Measurements from ENCODE around the gene LMX1A. TPM values are rescaled to one million over a fixed set of nuclear protein-coding genes. Genes with fewer than 3 reads are reported as not detected.

Gene LMX1A
- total and polyA plus RNA-seq, 2 experiments from 2014 or later: not detected

DNA sequence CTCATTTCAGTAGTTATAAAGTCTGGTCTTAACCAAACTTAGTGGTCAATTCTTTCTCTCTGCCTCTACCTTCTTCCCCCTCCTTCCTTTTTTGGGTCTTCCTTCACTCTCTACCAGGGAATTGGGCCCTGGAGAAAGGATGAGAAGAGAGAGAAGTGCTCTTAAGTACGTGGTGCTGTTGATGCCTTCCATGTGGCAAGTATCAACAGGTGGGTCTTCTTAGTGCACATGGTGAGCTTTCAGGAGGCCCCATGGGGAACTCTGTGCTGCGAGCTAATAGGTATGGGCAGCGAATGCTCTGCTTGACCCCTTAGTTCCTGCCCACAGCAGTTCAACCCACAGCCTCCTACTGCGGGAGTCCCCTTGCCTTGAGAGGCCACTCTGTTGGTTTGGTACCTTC, 39.4 kb upstream of the LMX1A start:
- no peak overlapping the region for H3K27ac Mint-ChIP-seq
- Histone ChIP-seq H3K36me3 (ENCODE audit: insufficient read depth) (no peaks in the 10 kb centered on the region), H3K27ac (ENCODE audit: low read depth) (no peak overlapping the region), H3K9me2 (ENCODE audit: insufficient read depth) (no peaks in the 10 kb centered on the region), H4K20me1 (replicated peaks; ENCODE audit: insufficient read depth) (no peaks in the 10 kb centered on the region), H3K4me3 (no peak overlapping the region), H2AFZ (no peak overlapping the region), H3K4me2 (no peak overlapping the region), H3F3A (replicated peaks; ENCODE audit: low read depth) (no peaks in the 10 kb centered on the region), H3K79me2 (replicated peaks; ENCODE audit: insufficient read depth) (no peaks in the 10 kb centered on the region), H3K27me3 (ENCODE audit: insufficient read depth) (no peaks in the 10 kb centered on the region), H3K4me1 (ENCODE audit: insufficient read depth) (0 out of 2 replicates have a peak, but pooled peaks cover 3% of the 10 kb centered on the region)
- H3K9me3 Mint-ChIP-seq: no peaks in the 10 kb centered on the region
- H3K27me3 Mint-ChIP-seq (ENCODE audit: insufficient read depth, low read depth, poor library complexity): peaks cover 6% of the 10 kb centered on the region
- no peak for TF ChIP-seq JUNB (IDR thresholded peaks at IDR 0.05; ENCODE audit: unreplicated experiment)
- TF ChIP-seq, protein P1, sequence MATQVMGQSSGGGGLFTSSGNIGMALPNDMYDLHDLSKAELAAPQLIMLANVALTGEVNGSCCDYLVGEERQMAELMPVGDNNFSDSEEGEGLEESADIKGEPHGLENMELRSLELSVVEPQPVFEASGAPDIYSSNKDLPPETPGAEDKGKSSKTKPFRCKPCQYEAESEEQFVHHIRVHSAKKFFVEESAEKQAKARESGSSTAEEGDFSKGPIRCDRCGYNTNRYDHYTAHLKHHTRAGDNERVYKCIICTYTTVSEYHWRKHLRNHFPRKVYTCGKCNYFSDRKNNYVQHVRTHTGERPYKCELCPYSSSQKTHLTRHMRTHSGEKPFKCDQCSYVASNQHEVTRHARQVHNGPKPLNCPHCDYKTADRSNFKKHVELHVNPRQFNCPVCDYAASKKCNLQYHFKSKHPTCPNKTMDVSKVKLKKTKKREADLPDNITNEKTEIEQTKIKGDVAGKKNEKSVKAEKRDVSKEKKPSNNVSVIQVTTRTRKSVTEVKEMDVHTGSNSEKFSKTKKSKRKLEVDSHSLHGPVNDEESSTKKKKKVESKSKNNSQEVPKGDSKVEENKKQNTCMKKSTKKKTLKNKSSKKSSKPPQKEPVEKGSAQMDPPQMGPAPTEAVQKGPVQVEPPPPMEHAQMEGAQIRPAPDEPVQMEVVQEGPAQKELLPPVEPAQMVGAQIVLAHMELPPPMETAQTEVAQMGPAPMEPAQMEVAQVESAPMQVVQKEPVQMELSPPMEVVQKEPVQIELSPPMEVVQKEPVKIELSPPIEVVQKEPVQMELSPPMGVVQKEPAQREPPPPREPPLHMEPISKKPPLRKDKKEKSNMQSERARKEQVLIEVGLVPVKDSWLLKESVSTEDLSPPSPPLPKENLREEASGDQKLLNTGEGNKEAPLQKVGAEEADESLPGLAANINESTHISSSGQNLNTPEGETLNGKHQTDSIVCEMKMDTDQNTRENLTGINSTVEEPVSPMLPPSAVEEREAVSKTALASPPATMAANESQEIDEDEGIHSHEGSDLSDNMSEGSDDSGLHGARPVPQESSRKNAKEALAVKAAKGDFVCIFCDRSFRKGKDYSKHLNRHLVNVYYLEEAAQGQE (IDR thresholded peaks at IDR 0.05; ENCODE audit: unreplicated experiment): no peak
- no peak for TF ChIP-seq ZNF331 (CRISPR knock-in tag; IDR thresholded peaks at IDR 0.05; ENCODE audit: low read depth)
- ATAC-seq (no peak), DNase-seq (ENCODE audit: low spot score) (no peak)
- peaks cover 9% of the 10 kb centered on the region for H3K4me1 Mint-ChIP-seq
- no peaks in the 10 kb centered on the region for H3K36me3 Mint-ChIP-seq (ENCODE audit: low read depth)
- H3K4me3 Mint-ChIP-seq: no peak overlapping the region

DNA sequence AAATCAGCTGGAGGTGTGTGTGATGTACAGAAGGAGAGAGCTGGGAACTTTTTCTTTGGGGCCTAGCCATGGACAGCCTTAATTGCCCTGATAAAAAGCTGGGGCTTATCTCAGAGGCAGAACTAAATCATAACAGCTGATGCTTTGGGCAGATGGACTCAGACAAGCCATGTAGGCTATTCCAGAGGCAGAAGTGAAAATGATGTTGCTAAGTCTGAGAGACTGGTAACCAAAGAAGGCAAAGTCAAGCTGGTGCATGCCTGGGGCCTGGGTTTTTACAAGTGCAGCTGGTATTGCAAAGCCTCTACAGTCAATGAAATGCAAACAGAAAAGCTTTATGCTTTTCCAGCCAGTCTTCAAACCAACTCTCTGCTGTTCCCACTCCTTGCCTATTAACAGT, 39.0 kb upstream of the LMX1A start:
- no peak overlapping the region for H3K4me3 Mint-ChIP-seq
- H3K9me3 Mint-ChIP-seq: no peaks in the 10 kb centered on the region
- no peak overlapping the region for H3K4me2 ChIP-seq
- H3K4me3 ChIP-seq: no peak overlapping the region
- no peaks in the 10 kb centered on the region for H3F3A ChIP-seq (replicated peaks; ENCODE audit: low read depth)
- ATAC-seq (no peak), DNase-seq (ENCODE audit: low spot score) (no peak)
- H3K4me1 ChIP-seq (ENCODE audit: insufficient read depth): 0 out of 2 replicates have a peak, but pooled peaks cover 3% of the 10 kb centered on the region
- H3K9me2 ChIP-seq (ENCODE audit: insufficient read depth): no peaks in the 10 kb centered on the region
- H3K27me3 ChIP-seq (ENCODE audit: insufficient read depth): no peaks in the 10 kb centered on the region
- H3K4me1 Mint-ChIP-seq: peaks cover 9% of the 10 kb centered on the region
- no peaks in the 10 kb centered on the region for H4K20me1 ChIP-seq (replicated peaks; ENCODE audit: insufficient read depth)
- no peak overlapping the region for H3K27ac ChIP-seq (ENCODE audit: low read depth)
- no peaks in the 10 kb centered on the region for H3K79me2 ChIP-seq (replicated peaks; ENCODE audit: insufficient read depth)
- peaks cover 6% of the 10 kb centered on the region for H3K27me3 Mint-ChIP-seq (ENCODE audit: insufficient read depth, low read depth, poor library complexity)
- H3K27ac Mint-ChIP-seq: no peak overlapping the region
- no peaks in the 10 kb centered on the region for H3K36me3 ChIP-seq (ENCODE audit: insufficient read depth)
- no peak overlapping the region for H2AFZ ChIP-seq
- no peaks in the 10 kb centered on the region for H3K36me3 Mint-ChIP-seq (ENCODE audit: low read depth)
- no peak for TF ChIP-seq ZNF331 (CRISPR knock-in tag; IDR thresholded peaks at IDR 0.05; ENCODE audit: low read depth)
- TF ChIP-seq ZNF114 (CRISPR knock-in tag; IDR thresholded peaks at IDR 0.05): no peak
- no peak for TF ChIP-seq NANOG (IDR thresholded peaks at IDR 0.05; ENCODE audit: borderline replicate concordance)
- TF ChIP-seq CREB1 (CRISPR knock-in tag; IDR thresholded peaks at IDR 0.05; ENCODE audit: low read depth): no peak
- TF ChIP-seq POLR2AphosphoS5 (IDR thresholded peaks at IDR 0.05; ENCODE audit: low read depth): no peak
- TF ChIP-seq EZH2phosphoT487 (IDR thresholded peaks at IDR 0.05; ENCODE audit: unreplicated experiment): no peak
- TF ChIP-seq, protein P2, sequence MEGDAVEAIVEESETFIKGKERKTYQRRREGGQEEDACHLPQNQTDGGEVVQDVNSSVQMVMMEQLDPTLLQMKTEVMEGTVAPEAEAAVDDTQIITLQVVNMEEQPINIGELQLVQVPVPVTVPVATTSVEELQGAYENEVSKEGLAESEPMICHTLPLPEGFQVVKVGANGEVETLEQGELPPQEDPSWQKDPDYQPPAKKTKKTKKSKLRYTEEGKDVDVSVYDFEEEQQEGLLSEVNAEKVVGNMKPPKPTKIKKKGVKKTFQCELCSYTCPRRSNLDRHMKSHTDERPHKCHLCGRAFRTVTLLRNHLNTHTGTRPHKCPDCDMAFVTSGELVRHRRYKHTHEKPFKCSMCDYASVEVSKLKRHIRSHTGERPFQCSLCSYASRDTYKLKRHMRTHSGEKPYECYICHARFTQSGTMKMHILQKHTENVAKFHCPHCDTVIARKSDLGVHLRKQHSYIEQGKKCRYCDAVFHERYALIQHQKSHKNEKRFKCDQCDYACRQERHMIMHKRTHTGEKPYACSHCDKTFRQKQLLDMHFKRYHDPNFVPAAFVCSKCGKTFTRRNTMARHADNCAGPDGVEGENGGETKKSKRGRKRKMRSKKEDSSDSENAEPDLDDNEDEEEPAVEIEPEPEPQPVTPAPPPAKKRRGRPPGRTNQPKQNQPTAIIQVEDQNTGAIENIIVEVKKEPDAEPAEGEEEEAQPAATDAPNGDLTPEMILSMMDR (conservative IDR thresholded peaks at IDR 0.05; ENCODE audit: low read depth in 2 of 2): no peak
- TF ChIP-seq EZH2 (IDR thresholded peaks at IDR 0.05; ENCODE audit: low read depth, unreplicated experiment): no peak
- TF ChIP-seq, protein P1 (IDR thresholded peaks at IDR 0.05; ENCODE audit: unreplicated experiment): no peak
- TF ChIP-seq, protein P3, sequence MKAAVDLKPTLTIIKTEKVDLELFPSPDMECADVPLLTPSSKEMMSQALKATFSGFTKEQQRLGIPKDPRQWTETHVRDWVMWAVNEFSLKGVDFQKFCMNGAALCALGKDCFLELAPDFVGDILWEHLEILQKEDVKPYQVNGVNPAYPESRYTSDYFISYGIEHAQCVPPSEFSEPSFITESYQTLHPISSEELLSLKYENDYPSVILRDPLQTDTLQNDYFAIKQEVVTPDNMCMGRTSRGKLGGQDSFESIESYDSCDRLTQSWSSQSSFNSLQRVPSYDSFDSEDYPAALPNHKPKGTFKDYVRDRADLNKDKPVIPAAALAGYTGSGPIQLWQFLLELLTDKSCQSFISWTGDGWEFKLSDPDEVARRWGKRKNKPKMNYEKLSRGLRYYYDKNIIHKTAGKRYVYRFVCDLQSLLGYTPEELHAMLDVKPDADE (IDR thresholded peaks at IDR 0.05): no peak
- TF ChIP-seq JUNB (IDR thresholded peaks at IDR 0.05; ENCODE audit: unreplicated experiment): no peak
- TF ChIP-seq STAT1 (IDR thresholded peaks at IDR 0.05; ENCODE audit: unreplicated experiment): no peak

All from GM23338 (cell line).